GM23338 (cell line): ENCODE measurements around the gene C10orf71. TPM values are rescaled to one million over a fixed set of nuclear protein-coding genes. Genes with fewer than 3 reads are reported as not detected.

ENCODE experiments used
- ATAC-seq: fragments of 200-7000 bp; cut with Tn5 transposase; 3 replicates; pipeline ENCODE4 v1.9.1; 2020
- DNase-seq: peaks from one replicate; pipeline ENCODE4 v3.0.0-alpha.2; 2015; ENCODE audit warnings: low spot score
- H2AFZ ChIP-seq: fragments of 200-600 bp; sonication (generic); 2 replicates; pipeline ENCODE4 v1.8.0; 2016; ENCODE audit warnings: antibody characterized with exemption, mild to moderate bottlenecking, moderate library complexity
- H3F3A ChIP-seq: fragments of 200-600 bp; sonication (generic); replicated peaks from 2 replicates; pipeline ENCODE4 v1.8.0; 2017; ENCODE audit warnings: antibody characterized with exemption, mixed run types, low read depth
- H3K27ac ChIP-seq: fragments of 200-600 bp; sonication (generic); 2 replicates; pipeline ENCODE4 v1.6.1; 2016; ENCODE audit warnings: low read depth
- H3K27me3 ChIP-seq: fragments of 200-600 bp; sonication (generic); 2 replicates; pipeline ENCODE4 v1.8.0; 2016; ENCODE audit warnings: mild to moderate bottlenecking, mixed run types, moderate library complexity; ENCODE audit not compliant: insufficient read depth
- H3K36me3 ChIP-seq: fragments of 200-600 bp; sonication (generic); 2 replicates; pipeline ENCODE4 v1.8.0; 2016; ENCODE audit warnings: mild to moderate bottlenecking; ENCODE audit not compliant: insufficient read depth
- H3K4me1 ChIP-seq: fragments of 200-600 bp; sonication (generic); 2 replicates; pipeline ENCODE4 v1.8.0; 2016; ENCODE audit warnings: mild to moderate bottlenecking, moderate library complexity; ENCODE audit not compliant: insufficient read depth
- H3K4me2 ChIP-seq: fragments of 200-600 bp; sonication (generic); 2 replicates; pipeline ENCODE4 v1.7.1; 2017; ENCODE audit warnings: mixed run types
- H3K4me3 ChIP-seq: fragments of 200-600 bp; sonication (generic); 2 replicates; pipeline ENCODE4 v1.6.1; 2016; ENCODE audit warnings: mixed run types
- H3K79me2 ChIP-seq: fragments of 200-600 bp; sonication (generic); replicated peaks from 2 replicates; pipeline ENCODE4 v1.8.0; 2017; ENCODE audit warnings: mild to moderate bottlenecking; ENCODE audit not compliant: insufficient read depth
- H3K9me2 ChIP-seq: fragments of 200-600 bp; sonication (generic); 2 replicates; pipeline ENCODE4 v1.8.0; 2017; ENCODE audit not compliant: insufficient read depth
- H4K20me1 ChIP-seq: fragments of 200-600 bp; sonication (generic); replicated peaks from 2 replicates; pipeline ENCODE4 v1.8.0; 2017; ENCODE audit warnings: mild to moderate bottlenecking; ENCODE audit not compliant: insufficient read depth
- H3K27ac Mint-ChIP-seq: 2 replicates; pipeline ENCODE4 v1.8.0; 2020; ENCODE audit warnings: inconsistent platforms, mild to moderate bottlenecking, moderate library complexity, mixed read lengths
- H3K27me3 Mint-ChIP-seq: 3 replicates; pipeline ENCODE4 v1.8.0; 2022; ENCODE audit warnings: low read depth, mild to moderate bottlenecking, moderate library complexity, mixed read lengths, inconsistent platforms; ENCODE audit not compliant: insufficient read depth, poor library complexity
- H3K36me3 Mint-ChIP-seq: 3 replicates; pipeline ENCODE4 v1.8.0; 2021; ENCODE audit warnings: low read depth, mild to moderate bottlenecking, inconsistent platforms, moderate library complexity, mixed read lengths
- H3K4me1 Mint-ChIP-seq: 3 replicates; pipeline ENCODE4 v1.8.0; 2020; ENCODE audit warnings: mild to moderate bottlenecking, inconsistent platforms, mixed read lengths
- H3K4me3 Mint-ChIP-seq: 3 replicates; pipeline ENCODE4 v1.8.0; 2021; ENCODE audit warnings: moderate library complexity, mild to moderate bottlenecking, inconsistent platforms, mixed read lengths
- H3K9me3 Mint-ChIP-seq: 3 replicates; pipeline ENCODE4 v1.8.0; 2020; ENCODE audit warnings: moderate library complexity, mild to moderate bottlenecking, inconsistent platforms, mixed read lengths
- CREB1 ChIP-seq: fragments of 250-450 bp; sonication (Bioruptor Pico); IDR thresholded peaks from 2 replicates; pipeline ENCODE4 v1.5.0; 2020; ENCODE audit warnings: low read depth, mild to moderate bottlenecking, moderate library complexity
- CTCF ChIP-seq, 2 experiments: fragments of 200-600 bp in 1 of 2; sonication (generic) in 1 of 2; conservative IDR thresholded peaks; 2 replicates each; pipeline versions ENCODE4 v1.5.1 to v1.6.1; 2016 to 2017; ENCODE audit warnings: antibody characterized with exemption in 2 of 2, low read depth in 2 of 2, mild to moderate bottlenecking in 2 of 2, moderate library complexity in 1 of 2
- ETS1 ChIP-seq: IDR thresholded peaks from 2 replicates; pipeline ENCODE4 v1.6.1; 2016; ENCODE audit warnings: antibody characterized with exemption
- EZH2 ChIP-seq: fragments of 200-600 bp; sonication (generic); IDR thresholded peaks from one replicate; pipeline ENCODE4 v1.8.0; 2017; ENCODE audit warnings: antibody characterized with exemption, mild to moderate bottlenecking, low read depth; ENCODE audit not compliant: unreplicated experiment
- EZH2phosphoT487 ChIP-seq: fragments of 200-600 bp; sonication (generic); IDR thresholded peaks from one replicate; pipeline ENCODE4 v1.8.1; 2018; ENCODE audit warnings: antibody characterized with exemption; ENCODE audit not compliant: unreplicated experiment
- JUNB ChIP-seq: IDR thresholded peaks from one replicate; pipeline ENCODE4 v1.6.1; 2016; ENCODE audit warnings: antibody characterized with exemption; ENCODE audit not compliant: unreplicated experiment
- POLR2AphosphoS5 ChIP-seq: IDR thresholded peaks from 2 replicates; pipeline ENCODE4 v1.6.1; 2016; ENCODE audit warnings: antibody characterized with exemption, low read depth
- STAT1 ChIP-seq: IDR thresholded peaks from one replicate; pipeline ENCODE4 v1.6.1; 2016; ENCODE audit warnings: antibody characterized with exemption; ENCODE audit not compliant: unreplicated experiment
- ZNF114 ChIP-seq: fragments of 250-450 bp; sonication (Bioruptor Pico); IDR thresholded peaks from 2 replicates; pipeline ENCODE4 v1.5.0; 2020; ENCODE audit warnings: mild to moderate bottlenecking, moderate library complexity
- ZNF462 ChIP-seq: fragments of 250-450 bp; sonication (Bioruptor Pico); IDR thresholded peaks from 2 replicates; pipeline ENCODE4 v1.5.0; 2020; ENCODE audit warnings: mild to moderate bottlenecking, moderate library complexity
- polyA plus RNA-seq: library from polyadenylated mRNA; unstranded; fragments of >200 nt; fragmentation: Nextera tagmentation; extraction: Ambion mirVana; gene quantifications from 2 replicates; pipeline ENCODE4 v1.2.1, GENCODE V29; 2016
- total RNA-seq: library from RNA; depleted of rRNA; stranded (reverse); fragments of >200 nt; shearing (Covaris generic); gene quantifications from 2 replicates; pipeline ENCODE4 v1.2.3, GENCODE V29; 2014

C10orf71 gene
- total and polyA plus RNA-seq, 2 experiments from 2014 or later, result not detected

GRCh38 chr10:49278497-49278981 is 20.4 kb upstream of the C10orf71 start:
- Histone ChIP-seq H3K4me2 (no peak overlapping the region), H3K4me1 (no peaks in the 10 kb centered on the region), H2AFZ (no peak overlapping the region), H3K27me3 (no peaks in the 10 kb centered on the region), H3K36me3 (no peaks in the 10 kb centered on the region), H4K20me1 (no peaks in the 10 kb centered on the region), H3K4me3 (no peak overlapping the region), H3K79me2 (no peaks in the 10 kb centered on the region), H3F3A (no peaks in the 10 kb centered on the region), H3K9me2 (no peaks in the 10 kb centered on the region), H3K27ac (no peak overlapping the region)
- H3K4me1 Mint-ChIP-seq, result no peaks in the 10 kb centered on the region; the same call in 2 of the 3 replicates
- no peak for ATAC-seq
- H3K27me3 Mint-ChIP-seq, result no peaks in the 10 kb centered on the region
- H3K9me3 Mint-ChIP-seq, result no peaks in the 10 kb centered on the region
- H3K27ac Mint-ChIP-seq, result no peak overlapping the region
- no peak for DNase-seq
- TF ChIP-seq EZH2phosphoT487, result no peak
- H3K36me3 Mint-ChIP-seq, result no peaks in the 10 kb centered on the region
- H3K4me3 Mint-ChIP-seq, result no peak overlapping the region

- Mint-ChIP-seq H3K4me1 (no peaks in the 10 kb centered on the region; the same call in 2 of the 3 replicates), H3K36me3 (no peaks in the 10 kb centered on the region), H3K4me3 (no peak overlapping the region), H3K9me3 (no peaks in the 10 kb centered on the region), H3K27ac (no peak overlapping the region), H3K27me3 (no peaks in the 10 kb centered on the region)
- H2AFZ ChIP-seq, result no peak overlapping the region
- H3K9me2 ChIP-seq, result no peaks in the 10 kb centered on the region
- H3K4me2 ChIP-seq, result no peak overlapping the region
- no peaks in the 10 kb centered on the region for H3K27me3 ChIP-seq
- no peak for TF ChIP-seq EZH2phosphoT487
- TF ChIP-seq ETS1, result no peak
- no peak for TF ChIP-seq POLR2AphosphoS5
- TF ChIP-seq CREB1 (CRISPR knock-in tag), result no peak
- no peak for TF ChIP-seq ZNF114
- TF ChIP-seq JUNB, result no peak
- TF ChIP-seq ZNF462 (CRISPR knock-in tag), result no peak
- TF ChIP-seq EZH2, result no peak
- no peak for TF ChIP-seq STAT1
- TF ChIP-seq CTCF (conservative IDR thresholded peaks at IDR 0.05; ENCODE audit: low read depth in 2 of 2), result no peak
- no peaks in the 10 kb centered on the region for H4K20me1 ChIP-seq
- ATAC-seq (no peak), DNase-seq (no peak)
- H3K4me1 ChIP-seq, result no peaks in the 10 kb centered on the region
- no peak overlapping the region for H3K27ac ChIP-seq
- H3F3A ChIP-seq, result no peaks in the 10 kb centered on the region
- H3K36me3 ChIP-seq, result no peaks in the 10 kb centered on the region
- H3K4me3 ChIP-seq, result no peak overlapping the region
- H3K79me2 ChIP-seq, result no peaks in the 10 kb centered on the region
Measured at GRCh38 chr10:49279015-49279880, 19.7 kb upstream of the C10orf71 start.
